ENCODE results near the gene TBL2.
A peak's percentile ranks its signal among the peaks of the same experiment; 100 is the strongest.
"Not testable (repeated sequence)": the region's sequence is repeated elsewhere in the genome, so short reads cannot be mapped to it uniquely, and the experiment has no call there.

The TBL2 gene

GRCh38 chr7:73535918-73536317 lies 42.5 kb downstream of the TBL2 start:
- not testable (repeated sequence) for DNase-seq (ENCODE audit: low read depth)

- DNase-seq (ENCODE audit: low read depth), result no peak
Observed at GRCh38 chr7:73533742-73534141, 44.6 kb downstream of the TBL2 start.

GRCh38 chr7:73532224-73532623 lies 46.2 kb downstream of the TBL2 start:
- DNase-seq (ENCODE audit: low read depth), result no peak

- no peak for DNase-seq (ENCODE audit: low read depth)
Observed at GRCh38 chr7:73530800-73531199, 47.6 kb downstream of the TBL2 start.

- DNase-seq (ENCODE audit: low read depth), result no peak
Observed at GRCh38 chr7:73526896-73527821, 51.2 kb downstream of the TBL2 start.

- not testable (repeated sequence) for DNase-seq (ENCODE audit: low read depth)
Observed at GRCh38 chr7:73526158-73526494, 52.3 kb downstream of the TBL2 start.

- peak; percentile 96 for DNase-seq (ENCODE audit: low read depth)
Observed at GRCh38 chr7:73522105-73522872, 56.1 kb downstream of the TBL2 start, which contains the start of gene BAZ1B. BAZ1B (minus strand) TSS chr7:73522293; CDS start chr7:73521933, 360 bp downstream.

GRCh38 chr7:73521636-73522104 lies 56.7 kb downstream of the TBL2 start:
- DNase-seq (ENCODE audit: low read depth), result no peak

GRCh38 chr7:73520673-73521635 lies 57.4 kb downstream of the TBL2 start:
- DNase-seq (ENCODE audit: low read depth), result no peak

- DNase-seq (ENCODE audit: low read depth), result no peak
Observed at GRCh38 chr7:73519867-73520672, 58.3 kb downstream of the TBL2 start.

GRCh38 chr7:73518470-73518869 lies 59.9 kb downstream of the TBL2 start:
- no peak for DNase-seq (ENCODE audit: low read depth)
